Panc1 (cell line): Measurements from ENCODE around the gene TMEM14B. TPM values are rescaled to one million over a fixed set of nuclear protein-coding genes. Genes with fewer than 3 reads are reported as not detected.

ENCODE experiments used
- ATAC-seq: fragments of 200-7000 bp; cut with Tn5 transposase; 2 replicates; pipeline ENCODE4 v1.9.1; 2020; ENCODE audit warnings: mild to moderate bottlenecking, moderate library complexity
- BruUV-seq: library from RNA; stranded (reverse); fragments of 400-500 nt; replicated peaks from 2 replicates; lab custom pipeline; 2021; lab: Mats Ljungman, UMichigan
- CTCF ChIA-PET: fragments of 300-600 bp; sonication (Branson Sonifier 250); formaldehyde crosslinking; loops from one replicate; lab custom pipeline; 2022; ENCODE audit warnings: antibody characterized with exemption; lab: Charles Lee
- POLR2A ChIA-PET: fragments of 300-600 bp; sonication (Branson Sonifier 250); formaldehyde crosslinking; loops from one replicate; lab custom pipeline; 2022; ENCODE audit warnings: antibody characterized with exemption; lab: Charles Lee
- DNase-seq: peaks from one replicate; pipeline ENCODE4 v3.0.0-alpha.2; 2010; ENCODE audit warnings: low read depth, low spot score
- H3K27ac ChIP-seq: 2 replicates; pipeline ENCODE4 v1.5.1; 2011; ENCODE audit warnings: mild to moderate bottlenecking, low read length, inconsistent platforms
- H3K27me3 ChIP-seq: fragments of 200-500 bp; sonication (Bioruptor generic); 2 replicates; pipeline ENCODE4 v1.6.0; 2014; ENCODE audit warnings: low read length, inconsistent platforms; ENCODE audit not compliant: control insufficient read depth, insufficient read depth
- H3K36me3 ChIP-seq: fragments of 200-500 bp; sonication (Bioruptor generic); 2 replicates; pipeline ENCODE4 v1.5.1; 2014; ENCODE audit warnings: inconsistent platforms, mild to moderate bottlenecking, low read length, moderate library complexity; ENCODE audit not compliant: control insufficient read depth, insufficient read depth
- H3K4me1 ChIP-seq: 2 replicates; pipeline ENCODE4 v1.5.1; 2011; ENCODE audit warnings: inconsistent platforms, mild to moderate bottlenecking, low read length, moderate library complexity; ENCODE audit not compliant: control insufficient read depth, insufficient read depth
- H3K4me3 ChIP-seq, 2 experiments: 2 replicates each; pipeline ENCODE4 v1.5.1; 2011 to 2012; ENCODE audit warnings: low read depth in 2 of 2, low read length in 2 of 2, mild to moderate bottlenecking in 2 of 2, inconsistent platforms in 1 of 2, moderate library complexity in 1 of 2
- H3K9me3 ChIP-seq: fragments of 200-500 bp; sonication (Bioruptor generic); 2 replicates; pipeline ENCODE4 v1.5.1; 2014; ENCODE audit warnings: low read depth, mild to moderate bottlenecking, inconsistent platforms, low read length, moderate library complexity; ENCODE audit not compliant: control insufficient read depth, insufficient read depth
- CTCF ChIP-seq: fragments of 450-650 bp; IDR thresholded peaks from 2 replicates; pipeline ENCODE4 v1.5.1; 2017; ENCODE audit warnings: mild to moderate bottlenecking
- POLR2AphosphoS5 ChIP-seq: IDR thresholded peaks from 2 replicates; pipeline ENCODE4 v1.6.1; 2012; ENCODE audit warnings: mild to moderate bottlenecking, low read depth, low read length, moderate library complexity
- REST ChIP-seq, 2 experiments: IDR thresholded peaks; 2 replicates each; pipeline ENCODE4 v1.6.1; 2011 to 2012; ENCODE audit warnings: low read depth in 2 of 2, control low read depth in 1 of 2, low read length in 1 of 2, mild to moderate bottlenecking in 1 of 2, moderate library complexity in 1 of 2; ENCODE audit not compliant: insufficient read depth in 1 of 2
- SIN3A ChIP-seq: IDR thresholded peaks from 2 replicates; pipeline ENCODE4 v1.6.1; 2012; ENCODE audit warnings: low read depth, mild to moderate bottlenecking, low read length, moderate library complexity, borderline replicate concordance; ENCODE audit not compliant: insufficient read depth
- TCF7L2 ChIP-seq: IDR thresholded peaks from 2 replicates; pipeline ENCODE4 v1.6.1; 2011; ENCODE audit warnings: mild to moderate bottlenecking, low read depth, low read length, inconsistent platforms
- in situ Hi-C: cut with HindIII; loops from 2 replicates; pipeline ENCODE4 v1.10.0; 2016; ENCODE audit warnings: low sequenced_read_pairs, low pct_unique_long_range_greater_than_20kb
- intact Hi-C: fragments of 100-400 bp; cut with micrococcal nuclease; formaldehyde crosslinking; loops from one replicate; pipeline ENCODE4 v1.10.0; 2022; ENCODE audit not compliant: unreplicated experiment
- total RNA-seq: library from RNA; stranded (reverse); gene quantifications from one replicate; pipeline ENCODE4 v1.2.1, GENCODE V29; 2021; ENCODE audit not compliant: unreplicated experiment

TMEM14B gene
- total RNA-seq, 1 experiment from 2014 or later = 180 TPM

GRCh38 chr6:10793695-10794094 lies 46.1 kb downstream of the TMEM14B start:
- Histone ChIP-seq H3K4me1 (peaks cover 8% of the 10 kb centered on the region; the same call in 1 of the 2 replicates), H3K9me3 (no peaks in the 10 kb centered on the region), H3K27me3 (no peaks in the 10 kb centered on the region), H3K4me3 (no peak overlapping the region), H3K36me3 (no peaks in the 10 kb centered on the region), H3K27ac (no peak overlapping the region)
- intact Hi-C loops (loop anchor here (10.0 kb wide), 1 partner anchor 79 kb away; no protein-coding TSS in a partner anchor), in situ Hi-C loops (no loop called here)
- DNase-seq (no peak), ATAC-seq (no peak)
- ChIA-PET CTCF (interaction anchor here (0.7 kb wide), 2 partner anchors 17 to 782 kb away, joined by 3 to 4 read pairs; no protein-coding TSS in a partner anchor), POLR2A (interaction anchor here (0.5 kb wide), 1 partner anchor 381 kb away, joined by 5 read pairs; no protein-coding TSS in a partner anchor)
- TF ChIP-seq REST (IDR thresholded peaks at IDR 0.05; ENCODE audit: insufficient read depth in 1 of 2, low read depth in 2 of 2, low read length in 1 of 2) (no peak), CTCF (no peak), SIN3A (no peak), TCF7L2 (no peak), POLR2AphosphoS5 (no peak)
- no TSS peak for BruUV-seq

- no peak for DNase-seq
- intact Hi-C loops (loop anchor here (10.0 kb wide), 1 partner anchor 79 kb away; no protein-coding TSS in a partner anchor), in situ Hi-C loops (no loop called here)
- no peaks in the 10 kb centered on the region for H3K36me3 ChIP-seq
- BruUV-seq = no TSS peak
- H3K27me3 ChIP-seq = no peaks in the 10 kb centered on the region
- peak; percentile 59; the same call in 1 of the 2 replicates for ATAC-seq
- POLR2A ChIA-PET = interaction anchor here (0.5 kb wide), 1 partner anchor 15 kb away, joined by 5 read pairs; no protein-coding TSS in a partner anchor
- TF ChIP-seq POLR2AphosphoS5 = no peak
- TF ChIP-seq REST (IDR thresholded peaks at IDR 0.05; ENCODE audit: insufficient read depth in 1 of 2, low read depth in 2 of 2, low read length in 1 of 2) = no peak
- no peak for TF ChIP-seq TCF7L2
- no peak for TF ChIP-seq CTCF
- H3K9me3 ChIP-seq = no peaks in the 10 kb centered on the region
- H3K4me3 ChIP-seq = no peak overlapping the region
- no peak overlapping the region for H3K27ac ChIP-seq
- H3K4me1 ChIP-seq = peaks cover 8% of the 10 kb centered on the region; the same call in 1 of the 2 replicates
- CTCF ChIA-PET = interaction anchor here (0.7 to 0.9 kb wide), 2 partner anchors 18 to 35 kb away, joined by 3 to 4 read pairs; no protein-coding TSS in a partner anchor
These were observed 46.6 kb downstream of the TMEM14B start for GRCh38 chr6:10794239-10794638.
